ENCODE results near the gene ERMARD.

DNA sequence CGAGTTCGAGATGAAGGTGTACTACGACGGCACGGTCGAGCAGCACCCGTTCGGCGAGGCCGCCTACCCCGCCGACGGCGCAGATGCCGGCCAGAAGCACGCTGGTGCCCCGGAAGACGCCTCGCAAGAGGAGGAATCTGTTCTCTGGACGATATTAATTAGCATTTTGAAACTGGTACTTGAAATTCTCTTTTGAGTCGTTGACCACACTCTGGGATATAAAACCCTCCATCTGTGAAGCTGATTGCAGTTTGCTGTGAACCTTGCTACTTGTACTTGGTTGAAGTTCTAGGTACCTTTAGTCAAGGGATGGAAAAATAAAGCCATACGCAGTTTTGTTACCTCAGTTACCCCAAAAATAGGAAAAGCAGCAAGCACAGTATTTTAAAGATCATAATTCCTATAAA is 48.6 kb upstream of the ERMARD start:
- TF ChIP-seq CTCF (IDR thresholded peaks at IDR 0.05; ENCODE audit: low read depth, low read length) (no peak), POLR2A (IDR thresholded peaks at IDR 0.05; ENCODE audit: extremely low read depth, insufficient read length) (no peak), MYC (IDR thresholded peaks at IDR 0.05; ENCODE audit: low read depth, low read length) (no peak)
- TF ChIP-seq, protein P1, sequence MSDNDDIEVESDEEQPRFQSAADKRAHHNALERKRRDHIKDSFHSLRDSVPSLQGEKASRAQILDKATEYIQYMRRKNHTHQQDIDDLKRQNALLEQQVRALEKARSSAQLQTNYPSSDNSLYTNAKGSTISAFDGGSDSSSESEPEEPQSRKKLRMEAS (IDR thresholded peaks at IDR 0.05; ENCODE audit: low read depth, low read length), result 0 out of 2 replicates have a peak, but pooled peaks have one; percentile 2

All from NB4 (cell line).